PFSK-1 (cell line): ENCODE results near the gene CLASP1.

Source experiments
- POLR2AphosphoS5 ChIP-seq: IDR thresholded peaks from 2 replicates; pipeline ENCODE4 v1.6.1; 2012; ENCODE audit warnings: low read depth, mild to moderate bottlenecking, control low read depth, low read length, moderate library complexity
- REST ChIP-seq, 2 experiments: IDR thresholded peaks; 2 replicates each; pipeline versions ENCODE4 v1.6.1 to v1.8.0; 2011 to 2012; ENCODE audit warnings: low read depth in 2 of 2, low read length in 2 of 2, control low read depth in 1 of 2, inconsistent platforms in 1 of 2, mild to moderate bottlenecking in 1 of 2, moderate library complexity in 1 of 2; ENCODE audit not compliant: insufficient read depth in 1 of 2

- TF ChIP-seq POLR2AphosphoS5, result no peak
- no peak for TF ChIP-seq REST (IDR thresholded peaks at IDR 0.05; ENCODE audit: insufficient read depth in 1 of 2, low read depth in 2 of 2, low read length in 2 of 2)
These were observed 35.5 kb downstream of the CLASP1 start for GRCh38 chr2:121613774-121614173.
